GM19324 (cell line): ENCODE data around the gene FAM120B.
"Not testable (repeated sequence)": the region's sequence is repeated elsewhere in the genome, so short reads cannot be mapped to it uniquely, and the experiment has no call there.

Experiments used
- ATAC-seq: cut with Tn5 transposase; IDR thresholded peaks from one replicate; pipeline ENCODE4 v1.9.1; 2021; ENCODE audit warnings: mild to moderate bottlenecking, moderate library complexity; ENCODE audit not compliant: unreplicated experiment, low FRiP score

FAM120B gene

GRCh38 chr6:170296746-170297575 lies 9.6 kb upstream of the FAM120B start:
- no peak for ATAC-seq

DNA sequence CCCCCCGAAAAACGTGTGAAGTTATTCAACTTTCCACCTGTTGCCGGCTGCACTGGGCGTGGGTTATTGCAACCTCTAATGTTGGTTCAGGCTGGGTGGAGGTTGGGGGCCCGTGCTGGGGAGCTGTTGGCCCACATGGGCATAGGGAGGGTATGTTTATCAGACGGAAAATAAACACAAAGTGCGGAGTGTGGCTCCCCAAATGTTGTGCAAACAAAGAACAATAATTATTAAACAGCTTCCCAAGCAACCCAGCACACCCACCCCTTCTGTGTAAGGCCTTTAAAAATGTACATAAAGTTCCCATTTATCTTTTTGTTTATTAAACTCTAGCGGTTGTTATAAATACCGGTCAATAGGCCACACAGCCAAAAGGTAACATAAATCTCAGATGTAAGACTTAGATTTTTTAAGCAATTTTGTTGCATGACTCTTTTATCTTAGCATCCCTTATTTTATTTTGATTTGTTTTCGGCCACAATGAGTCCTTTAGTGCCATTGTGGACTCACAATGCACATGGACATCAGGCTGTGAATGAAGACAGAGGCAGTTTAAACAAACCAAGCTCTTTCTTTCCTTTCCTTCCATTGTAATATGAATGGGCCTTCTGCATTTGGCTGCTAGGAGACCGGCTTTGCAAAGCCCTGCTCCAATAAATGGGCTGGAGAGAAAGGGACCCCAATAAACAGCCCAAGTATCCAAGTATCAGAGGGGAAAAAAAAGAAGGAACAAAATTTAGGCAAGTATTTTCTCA lies 8.8 kb upstream of the FAM120B start:
- ATAC-seq = no peak

GRCh38 chr6:170298688-170299087 lies 7.9 kb upstream of the FAM120B start:
- no peak for ATAC-seq

GRCh38 chr6:170301184-170301583 lies 5.4 kb upstream of the FAM120B start:
- no peak for ATAC-seq

- peak; percentile 23 for ATAC-seq
Observed at GRCh38 chr6:170305805-170306323, 694 bp upstream of the FAM120B start.

- ATAC-seq = no peak
Observed at GRCh38 chr6:170307080-170307545, 555 bp downstream of the FAM120B start.

- ATAC-seq = no peak
Observed at GRCh38 chr6:170308761-170309160, 2.2 kb downstream of the FAM120B start.

DNA sequence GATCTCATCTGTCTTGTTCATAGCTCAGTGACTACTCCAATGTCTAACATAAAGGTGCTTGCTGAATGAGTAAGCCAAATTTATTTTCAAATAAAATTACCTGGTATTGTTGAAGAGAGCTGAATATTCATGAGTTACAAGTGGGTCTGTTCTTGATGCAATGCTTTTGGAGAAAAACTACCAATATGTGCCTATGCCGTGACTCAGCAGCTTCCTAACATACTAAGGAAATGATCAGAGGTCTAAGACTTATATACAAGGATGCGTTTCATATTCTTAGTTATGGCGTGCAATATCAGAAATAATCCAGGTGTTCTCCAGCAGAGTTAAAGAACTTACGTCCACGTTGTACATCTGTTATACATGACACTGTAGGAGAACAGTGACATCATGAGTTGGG lies 5.1 kb downstream of the FAM120B start:
- ATAC-seq = no peak

- no peak for ATAC-seq
Observed at GRCh38 chr6:170312876-170313275, 6.3 kb downstream of the FAM120B start.

DNA sequence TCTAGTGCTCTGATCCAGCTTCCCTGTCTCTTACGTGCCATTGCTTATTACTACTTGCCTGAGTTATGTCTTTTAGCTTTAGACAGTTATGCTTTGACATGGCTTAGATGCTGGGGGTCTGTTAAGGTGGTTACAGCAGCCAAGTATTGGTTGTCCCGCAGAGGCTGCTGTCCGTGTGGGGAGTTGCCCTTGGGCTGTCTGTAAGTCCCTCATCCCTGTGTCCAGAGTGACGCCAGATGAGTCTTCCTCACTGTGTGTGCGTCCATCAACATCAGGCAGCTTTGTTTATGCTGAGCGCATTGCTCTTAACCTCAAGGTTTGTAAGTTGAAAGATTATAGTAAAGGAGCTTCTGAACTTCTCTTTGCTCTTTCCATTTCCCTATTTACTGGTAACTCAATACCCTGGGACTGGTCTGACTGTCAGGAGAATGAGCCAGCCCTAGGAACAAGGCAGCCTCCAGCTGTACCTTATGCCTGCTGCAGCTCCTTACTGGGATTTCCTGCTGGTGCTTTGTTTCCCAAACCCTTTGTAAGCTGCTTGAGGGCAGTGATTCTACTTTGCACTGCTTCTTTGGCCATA lies 7.2 kb downstream of the FAM120B start:
- no peak for ATAC-seq

DNA sequence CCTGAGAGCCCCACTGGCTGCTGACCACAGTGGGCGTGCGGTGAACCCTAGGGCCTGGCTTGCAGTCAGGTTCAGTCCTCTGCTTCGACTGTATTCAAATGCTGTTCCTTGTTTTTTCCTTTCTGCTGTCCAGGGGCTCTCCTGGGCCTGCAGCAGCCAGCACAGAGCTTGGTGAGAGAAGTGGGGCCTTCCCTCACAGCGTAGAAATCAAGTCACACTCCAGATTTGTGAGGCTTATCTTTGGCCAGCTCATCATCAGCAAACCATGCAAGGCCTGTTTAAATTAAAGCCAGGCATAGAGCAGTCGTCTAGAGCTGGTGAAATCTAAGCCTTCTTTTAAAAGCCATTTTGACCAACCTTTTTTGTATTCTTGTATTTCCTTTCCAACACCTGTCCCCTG lies 8.4 kb downstream of the FAM120B start:
- no peak for ATAC-seq

- ATAC-seq = no peak
Observed at GRCh38 chr6:170316071-170316470, 9.5 kb downstream of the FAM120B start.

DNA sequence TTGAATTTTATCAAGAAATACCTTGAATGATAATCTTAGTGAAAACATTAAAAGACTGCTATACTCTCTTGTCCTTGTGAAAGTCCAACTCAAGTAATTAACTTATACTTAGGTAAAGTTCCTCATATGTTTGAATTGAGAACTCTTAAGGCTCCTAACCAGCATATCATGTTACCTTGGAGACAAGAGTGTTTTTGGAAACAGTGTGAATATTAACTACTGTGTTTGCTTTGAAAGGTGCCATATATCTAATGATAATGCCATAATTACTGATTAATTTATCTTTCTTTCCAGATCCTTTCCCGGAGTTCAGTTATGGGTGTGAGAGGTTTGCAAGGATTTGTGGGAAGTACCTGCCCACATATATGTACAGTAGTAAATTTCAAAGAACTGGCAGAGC lies 10.5 kb downstream of the FAM120B start:
- ATAC-seq = no peak

- ATAC-seq = no peak
Observed at GRCh38 chr6:170317718-170318117, 11.2 kb downstream of the FAM120B start.

GRCh38 chr6:170329321-170329720 lies 22.8 kb downstream of the FAM120B start:
- ATAC-seq = no peak

GRCh38 chr6:170335199-170335598 lies 28.6 kb downstream of the FAM120B start:
- not testable (repeated sequence) for ATAC-seq

DNA sequence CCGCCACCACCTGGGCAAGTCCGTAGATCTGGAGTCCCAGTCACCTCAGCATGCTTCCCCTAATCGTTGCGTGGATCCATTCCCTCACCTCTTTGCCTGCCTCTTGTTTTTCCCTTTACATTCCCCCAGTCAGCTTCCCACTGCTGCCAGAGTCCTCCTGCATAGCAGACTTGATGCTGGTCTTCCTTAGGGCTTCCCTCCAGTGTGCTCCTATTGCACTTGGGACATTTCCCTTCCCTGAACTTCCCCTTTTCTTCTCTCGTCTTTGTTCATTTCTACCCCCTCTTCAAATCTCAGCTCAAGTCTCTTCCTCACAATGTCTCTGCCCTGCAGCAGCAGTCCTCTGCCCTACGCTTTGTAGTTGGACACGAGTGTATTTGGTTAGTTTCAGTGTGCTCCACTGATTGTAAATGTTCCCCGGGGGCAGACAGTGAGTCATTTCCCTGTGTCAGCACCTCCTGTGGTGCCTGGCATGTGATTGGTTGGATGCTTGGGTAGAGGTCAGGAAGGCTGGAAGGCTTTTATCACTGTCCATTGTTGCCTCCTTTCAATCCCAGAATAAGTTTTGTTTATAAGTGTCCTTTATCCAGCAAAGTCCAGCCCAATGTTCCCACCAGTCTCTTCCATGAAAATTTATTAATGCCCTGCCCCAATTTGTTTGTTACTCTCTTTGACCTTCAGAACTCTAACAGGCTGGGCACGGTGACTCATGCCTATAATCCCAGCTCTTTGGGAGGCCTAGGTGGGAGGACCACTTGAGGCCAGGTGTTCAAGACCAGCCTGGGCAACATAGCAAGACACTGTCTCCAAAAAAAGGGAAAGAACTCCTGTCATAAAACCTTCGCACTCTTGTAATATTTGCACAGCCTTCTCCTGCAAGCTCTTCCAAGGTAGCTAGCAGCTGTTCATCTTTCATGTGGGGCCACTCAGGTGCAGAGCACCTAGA lies 38.3 kb downstream of the FAM120B start:
- no peak for ATAC-seq

DNA sequence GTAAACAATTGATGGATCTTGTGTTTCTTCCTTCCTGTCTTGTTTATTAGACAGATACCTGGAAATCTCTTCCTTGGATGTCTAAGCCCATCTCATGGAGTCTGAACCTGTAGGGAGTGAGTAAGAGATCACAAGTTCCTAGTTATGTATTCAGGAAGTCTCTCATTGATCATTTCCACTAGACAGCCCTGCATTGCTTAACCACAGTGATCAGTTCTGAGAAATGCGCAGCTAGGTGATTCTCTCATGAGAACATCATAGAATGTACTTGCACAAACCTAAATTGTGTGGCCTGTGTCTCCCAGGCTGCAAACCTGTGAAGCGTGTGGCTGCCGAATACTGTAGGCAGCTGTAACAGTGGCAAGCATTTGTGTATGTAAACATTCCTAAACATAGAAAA lies 39.1 kb downstream of the FAM120B start:
- ATAC-seq = no peak

DNA sequence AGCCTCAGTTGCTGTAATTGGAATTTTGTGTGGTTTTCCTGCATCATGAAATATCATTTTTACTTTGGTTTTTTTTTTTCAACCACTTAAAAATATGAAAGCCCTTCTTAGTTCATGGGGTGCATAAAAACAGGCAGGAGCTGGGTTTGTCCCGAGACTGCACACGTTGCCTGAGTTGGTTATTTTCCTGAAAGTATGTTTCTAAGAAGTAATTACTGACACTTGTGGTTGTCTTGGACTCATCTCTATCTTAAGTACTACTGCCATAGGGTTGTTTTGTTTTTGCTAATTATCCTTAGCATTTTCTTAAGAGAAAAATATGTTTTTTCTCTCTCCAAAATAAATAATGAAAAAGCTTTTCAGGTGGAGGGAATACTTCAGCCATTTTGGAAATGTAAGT lies 40.1 kb downstream of the FAM120B start:
- no peak for ATAC-seq

DNA sequence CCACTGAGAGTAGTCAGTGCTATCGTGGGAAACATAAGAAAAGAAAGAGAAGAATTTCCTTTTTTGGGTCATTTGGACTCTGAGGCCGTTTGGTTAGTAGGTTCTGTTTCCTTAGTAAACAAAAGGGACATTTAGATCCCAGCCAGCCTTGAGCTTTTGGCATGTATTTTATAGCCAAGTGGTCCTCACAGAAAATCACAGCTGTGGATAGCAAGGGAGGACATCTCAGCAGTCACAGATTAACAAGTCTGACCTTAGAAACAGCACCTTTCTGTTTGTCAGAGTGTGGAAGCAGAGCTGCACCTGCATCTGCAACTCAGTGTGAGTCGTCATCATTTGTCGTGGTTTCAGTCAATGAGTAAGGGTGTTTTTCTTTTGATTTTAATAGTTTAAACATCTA lies 40.5 kb downstream of the FAM120B start:
- no peak for ATAC-seq
